ENCODE data around the gene IL4R. TPM values are rescaled to one million over a fixed set of nuclear protein-coding genes. Genes with fewer than 3 reads are reported as not detected.

IL4R gene
- total RNA-seq, 4 donors from 2014 or later: 84.9 to 97.9 (median 89.8) TPM

DNA sequence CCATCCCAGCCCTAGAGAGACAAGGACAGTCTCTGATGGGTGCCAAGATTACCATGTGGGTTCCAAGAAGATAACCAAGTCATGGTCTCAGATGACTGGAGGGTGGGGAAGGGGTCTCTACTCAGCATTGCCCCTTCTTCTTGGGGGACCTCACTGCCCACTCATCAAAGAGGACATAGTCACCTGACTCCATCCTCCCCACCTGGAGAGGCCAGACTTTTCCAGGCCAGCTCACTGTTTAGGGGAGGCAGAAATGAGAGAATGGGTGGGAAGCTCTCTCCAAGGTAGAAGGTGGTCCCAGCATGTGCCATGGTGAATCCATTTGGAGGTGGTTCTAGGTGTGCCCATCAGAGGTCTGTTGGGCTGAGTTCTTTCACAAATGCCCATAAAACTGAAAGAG lies 67.5 kb downstream of the IL4R start:
- H3K9me3 ChIP-seq: no peaks in the 10 kb centered on the region
- no peaks in the 10 kb centered on the region for H3K27me3 ChIP-seq
- H3K27ac ChIP-seq: no peak overlapping the region
- no peak for DNase-seq
- intact Hi-C loops (cut with DNase I): no loop called here
- H3K36me3 ChIP-seq: no peaks in the 10 kb centered on the region
- H3K4me3 ChIP-seq: no peak overlapping the region
- TF ChIP-seq POLR2A (IDR thresholded peaks at IDR 0.05): no peak
- TF ChIP-seq, protein P1, sequence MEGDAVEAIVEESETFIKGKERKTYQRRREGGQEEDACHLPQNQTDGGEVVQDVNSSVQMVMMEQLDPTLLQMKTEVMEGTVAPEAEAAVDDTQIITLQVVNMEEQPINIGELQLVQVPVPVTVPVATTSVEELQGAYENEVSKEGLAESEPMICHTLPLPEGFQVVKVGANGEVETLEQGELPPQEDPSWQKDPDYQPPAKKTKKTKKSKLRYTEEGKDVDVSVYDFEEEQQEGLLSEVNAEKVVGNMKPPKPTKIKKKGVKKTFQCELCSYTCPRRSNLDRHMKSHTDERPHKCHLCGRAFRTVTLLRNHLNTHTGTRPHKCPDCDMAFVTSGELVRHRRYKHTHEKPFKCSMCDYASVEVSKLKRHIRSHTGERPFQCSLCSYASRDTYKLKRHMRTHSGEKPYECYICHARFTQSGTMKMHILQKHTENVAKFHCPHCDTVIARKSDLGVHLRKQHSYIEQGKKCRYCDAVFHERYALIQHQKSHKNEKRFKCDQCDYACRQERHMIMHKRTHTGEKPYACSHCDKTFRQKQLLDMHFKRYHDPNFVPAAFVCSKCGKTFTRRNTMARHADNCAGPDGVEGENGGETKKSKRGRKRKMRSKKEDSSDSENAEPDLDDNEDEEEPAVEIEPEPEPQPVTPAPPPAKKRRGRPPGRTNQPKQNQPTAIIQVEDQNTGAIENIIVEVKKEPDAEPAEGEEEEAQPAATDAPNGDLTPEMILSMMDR (IDR thresholded peaks at IDR 0.05): no peak
- no peaks in the 10 kb centered on the region for H3K4me1 ChIP-seq

DNA sequence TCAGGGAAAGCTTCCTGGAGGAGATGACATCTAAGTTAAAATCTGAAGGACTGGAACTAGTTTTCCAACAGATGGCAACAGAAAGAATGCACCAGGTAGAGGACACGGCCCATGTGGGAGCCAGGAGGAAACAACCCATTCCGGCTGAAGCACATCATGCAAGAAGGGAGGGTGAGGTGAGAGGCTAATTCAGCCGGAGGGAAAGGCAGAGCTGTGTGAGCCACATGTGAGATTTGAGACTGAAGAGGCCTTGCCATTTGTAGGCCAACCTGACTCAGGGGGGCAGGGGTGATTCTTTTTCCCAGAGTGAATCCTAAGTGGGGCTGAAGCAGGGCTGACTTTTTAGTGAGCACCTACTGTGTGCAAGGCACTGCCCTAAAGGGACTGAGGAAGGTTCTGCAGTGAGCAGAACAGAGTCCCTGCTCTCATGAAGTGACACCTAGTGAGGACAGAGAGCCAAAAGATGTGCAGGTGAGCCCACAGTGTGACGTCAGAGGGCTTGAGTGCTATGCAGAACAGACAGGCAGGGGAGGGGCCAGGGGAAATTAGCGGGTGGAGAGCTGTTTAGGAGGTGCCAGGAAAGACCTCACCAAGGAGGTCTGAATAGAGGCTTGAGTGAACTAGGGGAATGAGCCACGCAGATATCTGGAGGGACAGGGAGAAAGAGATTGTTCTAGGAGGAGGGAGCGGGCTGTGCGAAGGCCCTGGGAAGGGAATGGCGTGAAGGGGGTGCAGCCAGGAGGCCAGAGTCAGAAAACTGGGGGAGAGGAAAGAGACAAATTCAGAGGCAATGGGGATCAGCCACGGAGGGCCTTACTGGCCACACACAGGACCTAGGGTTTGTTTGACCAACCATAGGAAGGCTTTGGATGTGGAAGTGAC lies 68.4 kb downstream of the IL4R start:
- TF ChIP-seq, protein P1 (IDR thresholded peaks at IDR 0.05): no peak
- no peak for TF ChIP-seq POLR2A (IDR thresholded peaks at IDR 0.05)
- no peak for DNase-seq
- Histone ChIP-seq H3K27ac (no peak overlapping the region), H3K36me3 (no peaks in the 10 kb centered on the region), H3K9me3 (no peaks in the 10 kb centered on the region), H3K4me1 (no peaks in the 10 kb centered on the region), H3K4me3 (no peak overlapping the region), H3K27me3 (no peaks in the 10 kb centered on the region)
- 72 to 73% methylated on average over 10 of the region's 10 CpGs for WGBS, 2 donors
- intact Hi-C loops (cut with DNase I): no loop called here

DNA sequence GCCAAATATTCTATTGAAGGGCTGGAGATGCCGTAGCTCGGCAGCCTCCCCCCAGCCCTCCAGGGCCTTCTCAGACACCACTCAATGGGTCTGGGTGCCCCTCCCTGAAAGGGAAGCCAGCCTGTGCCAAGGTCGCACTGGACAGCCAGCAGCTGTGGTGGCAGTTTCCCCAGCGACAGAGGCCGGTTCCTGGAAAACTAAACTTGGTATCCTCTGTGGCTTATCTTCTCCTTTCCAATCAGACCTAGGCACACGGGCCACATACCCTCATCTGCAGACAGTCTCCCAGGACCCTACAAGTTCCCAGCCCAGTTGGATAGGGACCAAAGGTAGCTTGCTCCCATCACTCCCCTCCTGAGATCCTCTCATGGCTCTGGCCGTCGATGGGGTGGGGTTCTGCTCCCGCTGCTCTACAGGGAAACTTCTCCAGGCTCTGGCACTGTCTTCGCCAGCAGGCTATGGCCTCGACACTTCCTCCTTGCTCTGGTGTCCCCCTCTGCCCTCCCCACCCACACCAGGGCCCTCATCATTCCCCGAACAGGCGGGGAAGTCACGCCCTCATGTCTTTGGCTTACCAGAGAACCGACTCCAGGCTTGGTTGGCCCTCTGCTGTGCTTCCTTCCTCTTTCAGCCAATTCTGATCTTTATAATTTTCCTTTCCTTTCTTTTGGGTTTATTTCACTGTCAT lies 69.9 kb downstream of the IL4R start:
- WGBS, 2 donors: 54 to 76% methylated on average over 13 to 14 of the region's 15 CpGs
- intact Hi-C loops (cut with DNase I): no loop called here
- Histone ChIP-seq H3K4me1 (no peaks in the 10 kb centered on the region), H3K27ac (peak overlapping the region in 1 of 4 donors; percentile 52), H3K27me3 (peaks cover 0 to 14% (median 0%) of the 10 kb centered on the region in 4 donors), H3K9me3 (no peaks in the 10 kb centered on the region), H3K36me3 (no peaks in the 10 kb centered on the region), H3K4me3 (no peak overlapping the region)
- no peak for TF ChIP-seq POLR2A (IDR thresholded peaks at IDR 0.05)
- TF ChIP-seq, protein P1 (IDR thresholded peaks at IDR 0.05): no peak
- DNase-seq: no peak

DNA sequence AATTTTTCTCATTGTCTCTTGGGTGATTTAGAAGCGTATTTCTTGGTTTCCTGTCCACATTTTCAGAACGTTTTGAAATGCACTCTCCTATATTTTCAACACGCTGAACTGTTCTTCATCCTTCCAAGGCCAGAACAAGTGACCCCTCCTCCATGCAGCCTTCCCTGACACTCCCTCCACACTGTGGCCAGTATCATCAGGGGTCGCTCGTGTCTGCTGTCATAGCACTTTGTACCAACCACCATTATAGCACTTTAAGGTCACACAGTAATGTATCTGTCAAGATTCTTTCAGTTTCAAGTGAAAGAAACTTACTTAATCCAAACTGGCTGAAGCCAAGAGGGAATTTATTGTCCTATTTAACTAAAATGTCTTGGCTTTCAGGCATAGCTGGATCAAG lies 70.7 kb downstream of the IL4R start:
- intact Hi-C loops (cut with DNase I): no loop called here
- H3K9me3 ChIP-seq: no peaks in the 10 kb centered on the region
- no peak overlapping the region for H3K27ac ChIP-seq
- H3K4me3 ChIP-seq: no peak overlapping the region
- no peaks in the 10 kb centered on the region for H3K36me3 ChIP-seq
- DNase-seq: no peak
- TF ChIP-seq, protein P1 (IDR thresholded peaks at IDR 0.05): no peak
- TF ChIP-seq POLR2A (IDR thresholded peaks at IDR 0.05): no peak
- H3K27me3 ChIP-seq: peaks cover 0 to 21% (median 0%) of the 10 kb centered on the region in 4 donors
- H3K4me1 ChIP-seq: no peaks in the 10 kb centered on the region
- WGBS, 2 donors: 51 to 77% methylated on average over 5 of the region's 5 CpGs

DNA sequence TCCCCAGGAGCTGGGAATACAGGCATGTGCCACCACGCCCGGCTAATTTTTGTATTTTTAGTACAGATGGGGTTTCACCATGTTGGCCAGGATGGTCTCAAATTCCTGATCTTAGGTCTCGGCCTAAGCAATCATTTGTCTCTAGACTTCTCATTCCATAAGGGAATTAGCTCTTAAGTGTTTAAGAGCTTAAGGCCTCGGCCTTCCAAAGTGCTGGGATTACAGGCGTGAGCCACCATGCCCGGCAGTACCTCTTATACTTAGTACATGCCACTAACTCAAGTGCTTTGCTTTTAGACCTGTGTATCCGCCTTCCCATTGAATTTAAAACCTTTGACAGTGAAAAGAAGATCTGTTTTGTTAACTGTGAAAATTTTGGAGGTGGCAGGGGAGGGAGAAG lies 71.6 kb downstream of the IL4R start:
- H3K4me1 ChIP-seq: no peaks in the 10 kb centered on the region
- H3K9me3 ChIP-seq: no peaks in the 10 kb centered on the region
- no peaks in the 10 kb centered on the region for H3K36me3 ChIP-seq
- no peak overlapping the region for H3K4me3 ChIP-seq
- peaks cover 0 to 25% (median 0%) of the 10 kb centered on the region in 4 donors for H3K27me3 ChIP-seq
- intact Hi-C loops (cut with DNase I): no loop called here
- DNase-seq: no peak
- no peak for TF ChIP-seq POLR2A (IDR thresholded peaks at IDR 0.05)
- TF ChIP-seq, protein P1 (IDR thresholded peaks at IDR 0.05): no peak
- H3K27ac ChIP-seq: no peak overlapping the region
- WGBS, 2 donors: 85 to 89% methylated on average over 6 to 7 of the region's 7 CpGs
